Thyroid gland (tissue), 4 donors: ENCODE results near the gene NDUFAF7. TPM values are rescaled to one million over a fixed set of nuclear protein-coding genes. Genes with fewer than 3 reads are reported as not detected.
"Not testable (repeated sequence)": the region's sequence is repeated elsewhere in the genome, so short reads cannot be mapped to it uniquely, and the experiment has no call there.

Experiments used
- DNase-seq, 2 donors: peaks; one replicate each; pipeline ENCODE4 v3.0.0-alpha.2; 2019
- H3K27ac ChIP-seq, 3 donors: fragments of 200-600 bp; sonication (generic); 1 replicate in 2 of 3; 2 replicates in 1 of 3; pipeline ENCODE4 v1.5.1; 2016 to 2019; ENCODE audit warnings: mild to moderate bottlenecking in 1 of 3, moderate library complexity in 1 of 3
- H3K27me3 ChIP-seq: fragments of 200-600 bp; sonication (generic); one replicate; pipeline ENCODE4 v1.5.1; 2019
- H3K36me3 ChIP-seq, 2 donors: fragments of 200-600 bp; sonication (generic); one replicate each; pipeline ENCODE4 v1.5.1; 2016 to 2019
- H3K4me1 ChIP-seq, 2 donors: fragments of 200-600 bp; sonication (generic); one replicate each; pipeline ENCODE4 v1.5.1; 2017 to 2019
- H3K4me3 ChIP-seq, 3 donors: fragments of 200-600 bp; sonication (generic); replicated peaks in 1 of 3; 1 replicate in 2 of 3; 2 replicates in 1 of 3; pipeline ENCODE4 v1.5.1; 2016; ENCODE audit warnings: mild to moderate bottlenecking in 1 of 3
- H3K9me3 ChIP-seq: fragments of 200-600 bp; sonication (generic); one replicate; pipeline ENCODE4 v1.5.1; 2017
- POLR2A ChIP-seq, 2 donors: fragments of 450-650 bp; IDR thresholded peaks; one replicate each; pipeline ENCODE4 v1.6.1; 2017; ENCODE audit warnings: antibody characterized with exemption in 2 of 2, mild to moderate bottlenecking in 2 of 2, moderate library complexity in 1 of 2
- WGBS, 2 donors: methylation state at CpG; one replicate each; pipeline ENCODE4 v1.1.5; 2017; 5-methylcytosine and 5-hydroxymethylcytosine counted together
- intact Hi-C: fragments of 100-400 bp; cut with DNase I; formaldehyde crosslinking; loops from one replicate; pipeline ENCODE4 v1.15.1; 2023
- total RNA-seq, 4 donors: library from RNA; depleted of rRNA; stranded (reverse); fragments of >200 nt; gene quantifications; one replicate each; pipeline ENCODE4 v1.2.3, GENCODE V29; 2016
- TF ChIP-seq, protein P1 (sequence below), 6 experiments: fragments of 200-600 bp in 3 of 6; fragments of 450-650 bp in 3 of 6; sonication (generic) in 3 of 6; IDR thresholded peaks; one replicate each; pipeline ENCODE4 v1.5.1; 2016 to 2019; ENCODE audit warnings: antibody characterized with exemption in 6 of 6, mild to moderate bottlenecking in 2 of 6, inconsistent platforms in 1 of 6, moderate library complexity in 1 of 6

NDUFAF7 gene
- total RNA-seq, 4 donors from 2014 or later, result 11.5 to 23.1 (median 19.1) TPM

DNA sequence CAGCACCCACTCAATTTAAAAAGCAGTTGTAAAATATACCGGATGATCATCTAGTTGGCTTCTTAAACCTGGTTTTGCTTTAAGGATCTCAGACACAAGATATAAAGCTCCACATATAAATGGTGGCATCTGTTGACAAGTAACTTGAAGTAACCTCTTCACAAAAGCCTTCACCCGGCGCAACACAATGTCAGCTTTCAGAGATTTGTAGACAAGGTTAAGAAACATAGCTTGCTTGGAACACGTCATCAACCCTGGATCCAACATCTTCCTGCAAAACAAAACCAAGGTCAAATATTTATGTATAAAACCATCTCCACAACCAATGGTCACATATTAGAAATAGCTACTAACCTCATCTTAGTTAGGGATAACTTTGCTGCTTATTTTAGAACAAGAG is 8.3 kb upstream of the NDUFAF7 start:
- Histone ChIP-seq H3K36me3 (peaks cover 27 to 31% of the 10 kb centered on the region in 2 donors), H3K9me3 (no peaks in the 10 kb centered on the region), H3K27me3 (no peaks in the 10 kb centered on the region), H3K4me3 (no peak overlapping the region), H3K4me1 (no peaks in the 10 kb centered on the region), H3K27ac (no peak overlapping the region)
- 97 to 98% methylated on average over 4 of the region's 4 CpGs for WGBS, 2 donors
- TF ChIP-seq POLR2A (IDR thresholded peaks at IDR 0.05), result no peak
- TF ChIP-seq, protein P1, sequence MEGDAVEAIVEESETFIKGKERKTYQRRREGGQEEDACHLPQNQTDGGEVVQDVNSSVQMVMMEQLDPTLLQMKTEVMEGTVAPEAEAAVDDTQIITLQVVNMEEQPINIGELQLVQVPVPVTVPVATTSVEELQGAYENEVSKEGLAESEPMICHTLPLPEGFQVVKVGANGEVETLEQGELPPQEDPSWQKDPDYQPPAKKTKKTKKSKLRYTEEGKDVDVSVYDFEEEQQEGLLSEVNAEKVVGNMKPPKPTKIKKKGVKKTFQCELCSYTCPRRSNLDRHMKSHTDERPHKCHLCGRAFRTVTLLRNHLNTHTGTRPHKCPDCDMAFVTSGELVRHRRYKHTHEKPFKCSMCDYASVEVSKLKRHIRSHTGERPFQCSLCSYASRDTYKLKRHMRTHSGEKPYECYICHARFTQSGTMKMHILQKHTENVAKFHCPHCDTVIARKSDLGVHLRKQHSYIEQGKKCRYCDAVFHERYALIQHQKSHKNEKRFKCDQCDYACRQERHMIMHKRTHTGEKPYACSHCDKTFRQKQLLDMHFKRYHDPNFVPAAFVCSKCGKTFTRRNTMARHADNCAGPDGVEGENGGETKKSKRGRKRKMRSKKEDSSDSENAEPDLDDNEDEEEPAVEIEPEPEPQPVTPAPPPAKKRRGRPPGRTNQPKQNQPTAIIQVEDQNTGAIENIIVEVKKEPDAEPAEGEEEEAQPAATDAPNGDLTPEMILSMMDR (IDR thresholded peaks at IDR 0.05), result no peak
- DNase-seq, result no peak
- intact Hi-C loops, result no loop called here

DNA sequence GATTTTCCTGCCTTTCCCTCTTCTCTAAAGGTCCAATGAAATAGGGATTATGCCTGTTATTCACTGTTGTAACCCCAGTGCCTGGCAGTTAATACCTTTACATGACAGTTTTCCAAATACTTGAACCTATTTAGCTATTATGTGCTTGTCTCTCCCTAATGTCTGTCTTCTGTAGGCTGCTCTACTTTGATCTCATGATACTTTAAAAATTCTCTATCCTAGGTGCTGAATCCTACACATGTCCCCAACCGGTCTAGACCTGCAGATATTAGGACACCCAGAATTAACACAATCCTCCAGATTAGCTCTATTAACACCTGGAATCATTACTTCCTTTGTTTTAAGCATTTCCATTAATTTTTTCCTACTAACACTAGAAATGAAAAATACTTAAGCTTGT is 7.4 kb upstream of the NDUFAF7 start:
- peaks cover 31 to 32% of the 10 kb centered on the region in 2 donors for H3K36me3 ChIP-seq
- DNase-seq, result no peak
- WGBS, 2 donors, result 90 to 96% methylated on average over 1 of the region's 1 CpG
- no peaks in the 10 kb centered on the region for H3K9me3 ChIP-seq
- H3K4me3 ChIP-seq, result no peak overlapping the region
- H3K4me1 ChIP-seq, result peaks cover 0 to under 1% of the 10 kb centered on the region in 2 donors
- TF ChIP-seq, protein P1 (IDR thresholded peaks at IDR 0.05), result no peak
- no peak for TF ChIP-seq POLR2A (IDR thresholded peaks at IDR 0.05)
- no peak overlapping the region for H3K27ac ChIP-seq
- H3K27me3 ChIP-seq, result no peaks in the 10 kb centered on the region
- intact Hi-C loops, result no loop called here

DNA sequence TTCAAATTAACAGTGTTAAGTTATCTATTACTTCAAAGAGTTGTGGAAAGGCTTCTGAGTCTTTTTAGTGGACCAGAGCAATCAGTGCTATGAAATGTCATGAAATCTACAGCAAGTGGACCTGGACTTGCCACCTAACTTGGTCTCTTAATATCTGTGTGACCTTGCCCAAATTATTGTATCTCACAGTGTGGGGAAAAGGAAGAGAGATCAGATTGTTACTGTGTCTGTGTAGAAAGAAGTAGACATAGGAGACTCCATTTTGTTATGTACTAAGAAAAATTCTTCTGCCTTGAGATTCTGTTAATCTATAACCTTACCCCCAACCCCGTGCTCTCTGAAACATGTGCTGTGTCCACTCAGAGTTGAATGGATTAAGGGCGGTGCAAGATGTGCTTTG is 6.3 kb upstream of the NDUFAF7 start:
- H3K27me3 ChIP-seq, H3K27ac ChIP-seq, H3K9me3 ChIP-seq, H3K4me3 ChIP-seq, intact Hi-C loops, DNase-seq: not testable (repeated sequence)
- Histone ChIP-seq H3K36me3 (peaks cover 31 to 32% of the 10 kb centered on the region in 2 donors), H3K4me1 (peaks cover 8 to 11% of the 10 kb centered on the region in 2 donors)
- 57% methylated on average over 1 of the region's 2 CpGs; no CpG with 5 or more reads in 1 of the 2 donors for WGBS, 2 donors

DNA sequence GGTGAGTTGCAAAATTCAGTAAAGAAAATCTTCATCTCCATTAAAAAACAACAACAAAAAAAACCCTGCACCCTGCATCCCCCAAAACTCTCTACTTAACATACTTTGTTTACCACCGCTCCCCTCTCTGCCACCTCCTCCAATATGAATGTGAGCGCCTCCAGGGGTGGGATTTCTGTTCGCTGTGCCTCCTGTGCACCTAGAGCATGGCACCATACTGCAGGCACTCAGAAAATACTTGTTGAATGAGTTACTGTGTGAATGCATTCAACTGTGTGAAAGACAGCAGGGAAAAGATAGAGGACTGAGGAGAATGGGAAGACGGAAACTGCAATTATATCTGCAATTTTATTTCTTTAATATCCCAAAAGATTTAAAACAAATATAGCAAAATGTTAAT is 4.6 kb upstream of the NDUFAF7 start:
- Histone ChIP-seq H3K27me3 (no peaks in the 10 kb centered on the region), H3K4me1 (peaks cover 14 to 15% of the 10 kb centered on the region in 2 donors), H3K27ac (no peak overlapping the region), H3K9me3 (no peaks in the 10 kb centered on the region), H3K4me3 (no peak overlapping the region), H3K36me3 (peaks cover 24 to 25% of the 10 kb centered on the region in 2 donors)
- WGBS, 2 donors, result 96 to 99% methylated on average over 4 of the region's 4 CpGs
- no peak for TF ChIP-seq POLR2A (IDR thresholded peaks at IDR 0.05)
- TF ChIP-seq, protein P1 (IDR thresholded peaks at IDR 0.05), result no peak
- intact Hi-C loops, result no loop called here
- no peak for DNase-seq

DNA sequence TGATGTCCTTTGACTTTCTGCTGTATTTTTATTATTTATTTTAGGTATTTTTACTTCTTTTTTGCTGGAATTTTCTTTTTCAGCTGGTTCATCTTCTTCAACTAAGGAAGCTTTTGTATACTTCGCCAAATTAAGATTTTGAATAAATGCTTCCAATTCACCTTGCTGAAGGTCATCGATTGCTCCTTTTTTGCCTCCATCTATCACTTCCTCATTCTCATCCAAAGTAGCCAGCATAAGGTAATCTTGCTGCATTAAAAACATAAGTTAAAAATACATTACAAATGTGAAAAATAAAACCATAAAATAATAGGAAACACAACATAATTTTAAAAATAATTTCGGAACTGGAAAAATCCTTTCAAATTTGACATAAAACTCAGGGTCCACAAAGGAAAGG is 2.7 kb upstream of the NDUFAF7 start:
- Histone ChIP-seq H3K27ac (no peak overlapping the region), H3K4me3 (no peak overlapping the region), H3K9me3 (no peaks in the 10 kb centered on the region), H3K4me1 (peaks cover 26 to 27% of the 10 kb centered on the region in 2 donors), H3K36me3 (peaks cover 14 to 16% of the 10 kb centered on the region in 2 donors), H3K27me3 (no peaks in the 10 kb centered on the region)
- intact Hi-C loops, result no loop called here
- DNase-seq, result no peak
- no peak for TF ChIP-seq POLR2A (IDR thresholded peaks at IDR 0.05)
- TF ChIP-seq, protein P1 (IDR thresholded peaks at IDR 0.05), result no peak
- 95 to 97% methylated on average over 3 of the region's 3 CpGs for WGBS, 2 donors

DNA sequence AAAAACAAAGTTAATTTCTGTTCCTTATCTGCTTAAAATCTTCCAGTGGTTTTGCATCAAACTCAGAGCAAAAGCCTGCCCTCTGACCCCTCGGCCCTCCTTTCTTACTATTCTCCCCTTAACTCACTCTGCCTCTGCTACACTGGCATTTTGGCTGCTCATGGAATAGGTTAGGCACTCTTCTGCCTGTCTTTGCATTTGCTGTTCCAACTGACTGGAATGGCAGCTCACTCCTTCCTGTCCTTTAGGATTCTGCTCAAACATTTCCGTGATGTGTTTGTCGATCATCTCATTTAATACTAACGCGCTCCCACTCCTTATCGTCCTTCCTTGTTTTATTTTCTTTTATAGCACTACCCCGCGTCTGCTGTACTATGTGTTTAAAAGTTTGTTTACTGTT is 877 bp upstream of the NDUFAF7 start:
- H3K4me1 ChIP-seq, result peaks cover 26 to 27% of the 10 kb centered on the region in 2 donors
- TF ChIP-seq POLR2A (IDR thresholded peaks at IDR 0.05), result no peak
- TF ChIP-seq, protein P1 (IDR thresholded peaks at IDR 0.05), result no peak
- WGBS, 2 donors, result 1 to 2% methylated on average over 8 of the region's 8 CpGs
- H3K27ac ChIP-seq, result peak overlapping the region in 1 of 3 donors; percentile 91
- H3K4me3 ChIP-seq, result peak overlapping the region in 2 of 3 donors; percentile 95 to 100
- no peak for DNase-seq
- H3K9me3 ChIP-seq, result no peaks in the 10 kb centered on the region
- intact Hi-C loops, result no loop called here
- H3K36me3 ChIP-seq, result peaks cover 14 to 16% of the 10 kb centered on the region in 2 donors
- no peaks in the 10 kb centered on the region for H3K27me3 ChIP-seq
